ENCODE measurements around the gene MVB12B.

Gene MVB12B

GRCh38 chr9:126507318-126508109, 180.9 kb downstream of the MVB12B start:
- no peak overlapping the region for H3K4me3 ChIP-seq (replicated peaks; ENCODE audit: insufficient read depth, low read length)

DNA sequence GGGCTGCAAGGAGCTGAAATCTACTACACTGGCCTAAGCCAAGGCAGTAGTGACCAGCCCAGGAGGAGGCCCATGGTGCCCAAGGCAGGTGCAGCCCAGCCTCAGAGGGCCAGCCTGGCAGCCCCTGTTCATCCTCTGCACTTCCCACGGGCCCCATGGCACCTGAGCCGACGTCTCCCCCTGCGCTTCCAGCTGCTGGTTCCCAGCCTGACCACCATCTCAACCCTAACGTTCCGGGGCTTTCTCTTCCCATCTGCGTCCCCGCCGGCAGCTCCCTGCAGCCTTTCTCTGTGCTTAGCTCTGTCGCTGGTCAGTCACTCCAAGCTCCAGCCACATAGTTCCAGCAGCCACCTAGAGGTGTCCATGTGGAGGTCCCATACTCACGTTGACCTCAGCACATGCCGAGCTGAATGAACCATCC, 181.6 kb downstream of the MVB12B start:
- Histone ChIP-seq H3K27me3 (ENCODE audit: insufficient read depth, poor library complexity, severe bottlenecking) (peaks cover 3% of the 10 kb centered on the region), H3K27ac (replicated peaks) (no peak overlapping the region), H3K4me3 (replicated peaks; ENCODE audit: insufficient read depth, low read length) (no peak overlapping the region)
- DNase-seq (ENCODE audit: low read depth in 1 of 2, low spot score in 1 of 2) = no peak
- TF ChIP-seq, protein P1, sequence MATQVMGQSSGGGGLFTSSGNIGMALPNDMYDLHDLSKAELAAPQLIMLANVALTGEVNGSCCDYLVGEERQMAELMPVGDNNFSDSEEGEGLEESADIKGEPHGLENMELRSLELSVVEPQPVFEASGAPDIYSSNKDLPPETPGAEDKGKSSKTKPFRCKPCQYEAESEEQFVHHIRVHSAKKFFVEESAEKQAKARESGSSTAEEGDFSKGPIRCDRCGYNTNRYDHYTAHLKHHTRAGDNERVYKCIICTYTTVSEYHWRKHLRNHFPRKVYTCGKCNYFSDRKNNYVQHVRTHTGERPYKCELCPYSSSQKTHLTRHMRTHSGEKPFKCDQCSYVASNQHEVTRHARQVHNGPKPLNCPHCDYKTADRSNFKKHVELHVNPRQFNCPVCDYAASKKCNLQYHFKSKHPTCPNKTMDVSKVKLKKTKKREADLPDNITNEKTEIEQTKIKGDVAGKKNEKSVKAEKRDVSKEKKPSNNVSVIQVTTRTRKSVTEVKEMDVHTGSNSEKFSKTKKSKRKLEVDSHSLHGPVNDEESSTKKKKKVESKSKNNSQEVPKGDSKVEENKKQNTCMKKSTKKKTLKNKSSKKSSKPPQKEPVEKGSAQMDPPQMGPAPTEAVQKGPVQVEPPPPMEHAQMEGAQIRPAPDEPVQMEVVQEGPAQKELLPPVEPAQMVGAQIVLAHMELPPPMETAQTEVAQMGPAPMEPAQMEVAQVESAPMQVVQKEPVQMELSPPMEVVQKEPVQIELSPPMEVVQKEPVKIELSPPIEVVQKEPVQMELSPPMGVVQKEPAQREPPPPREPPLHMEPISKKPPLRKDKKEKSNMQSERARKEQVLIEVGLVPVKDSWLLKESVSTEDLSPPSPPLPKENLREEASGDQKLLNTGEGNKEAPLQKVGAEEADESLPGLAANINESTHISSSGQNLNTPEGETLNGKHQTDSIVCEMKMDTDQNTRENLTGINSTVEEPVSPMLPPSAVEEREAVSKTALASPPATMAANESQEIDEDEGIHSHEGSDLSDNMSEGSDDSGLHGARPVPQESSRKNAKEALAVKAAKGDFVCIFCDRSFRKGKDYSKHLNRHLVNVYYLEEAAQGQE (IDR thresholded peaks at IDR 0.05; ENCODE audit: insufficient replicate concordance, low read depth) = no peak
- TF ChIP-seq GABPA (IDR thresholded peaks at IDR 0.05; ENCODE audit: low read depth) = no peak
- no peak for TF ChIP-seq SPI1 (IDR thresholded peaks at IDR 0.05; ENCODE audit: borderline replicate concordance, low read depth)
- TF ChIP-seq POLR2AphosphoS5 (IDR thresholded peaks at IDR 0.05; ENCODE audit: low read depth) = no peak

More at GRCh38 chr9:126507318-126508109, 180.9 kb downstream of the MVB12B start:
- no peak for DNase-seq (ENCODE audit: low read depth in 1 of 2, low spot score in 1 of 2)
- peaks cover 3% of the 10 kb centered on the region for H3K27me3 ChIP-seq (ENCODE audit: insufficient read depth, poor library complexity, severe bottlenecking)
- no peak overlapping the region for H3K27ac ChIP-seq (replicated peaks)
- TF ChIP-seq, protein P2, sequence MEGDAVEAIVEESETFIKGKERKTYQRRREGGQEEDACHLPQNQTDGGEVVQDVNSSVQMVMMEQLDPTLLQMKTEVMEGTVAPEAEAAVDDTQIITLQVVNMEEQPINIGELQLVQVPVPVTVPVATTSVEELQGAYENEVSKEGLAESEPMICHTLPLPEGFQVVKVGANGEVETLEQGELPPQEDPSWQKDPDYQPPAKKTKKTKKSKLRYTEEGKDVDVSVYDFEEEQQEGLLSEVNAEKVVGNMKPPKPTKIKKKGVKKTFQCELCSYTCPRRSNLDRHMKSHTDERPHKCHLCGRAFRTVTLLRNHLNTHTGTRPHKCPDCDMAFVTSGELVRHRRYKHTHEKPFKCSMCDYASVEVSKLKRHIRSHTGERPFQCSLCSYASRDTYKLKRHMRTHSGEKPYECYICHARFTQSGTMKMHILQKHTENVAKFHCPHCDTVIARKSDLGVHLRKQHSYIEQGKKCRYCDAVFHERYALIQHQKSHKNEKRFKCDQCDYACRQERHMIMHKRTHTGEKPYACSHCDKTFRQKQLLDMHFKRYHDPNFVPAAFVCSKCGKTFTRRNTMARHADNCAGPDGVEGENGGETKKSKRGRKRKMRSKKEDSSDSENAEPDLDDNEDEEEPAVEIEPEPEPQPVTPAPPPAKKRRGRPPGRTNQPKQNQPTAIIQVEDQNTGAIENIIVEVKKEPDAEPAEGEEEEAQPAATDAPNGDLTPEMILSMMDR (IDR thresholded peaks at IDR 0.05; ENCODE audit: insufficient read depth, low read length) = no peak
- TF ChIP-seq, protein P1 (IDR thresholded peaks at IDR 0.05; ENCODE audit: insufficient replicate concordance, low read depth) = no peak
- no peak for TF ChIP-seq GABPA (IDR thresholded peaks at IDR 0.05; ENCODE audit: low read depth)
- no peak for TF ChIP-seq SPI1 (IDR thresholded peaks at IDR 0.05; ENCODE audit: borderline replicate concordance, low read depth)
- TF ChIP-seq POLR2AphosphoS5 (IDR thresholded peaks at IDR 0.05; ENCODE audit: low read depth) = no peak

GRCh38 chr9:126508928-126509327, 182.3 kb downstream of the MVB12B start:
- Histone ChIP-seq H3K27ac (replicated peaks) (no peak overlapping the region), H3K4me3 (replicated peaks; ENCODE audit: insufficient read depth, low read length) (no peak overlapping the region), H3K27me3 (ENCODE audit: insufficient read depth, poor library complexity, severe bottlenecking) (peaks cover 3% of the 10 kb centered on the region)
- no peak for DNase-seq (ENCODE audit: low read depth in 1 of 2, low spot score in 1 of 2)
- no peak for TF ChIP-seq SPI1 (IDR thresholded peaks at IDR 0.05; ENCODE audit: borderline replicate concordance, low read depth)
- TF ChIP-seq, protein P1 (IDR thresholded peaks at IDR 0.05; ENCODE audit: insufficient replicate concordance, low read depth) = no peak
- TF ChIP-seq GABPA (IDR thresholded peaks at IDR 0.05; ENCODE audit: low read depth) = no peak
- TF ChIP-seq POLR2AphosphoS5 (IDR thresholded peaks at IDR 0.05; ENCODE audit: low read depth) = no peak
- TF ChIP-seq, protein P2 (IDR thresholded peaks at IDR 0.05; ENCODE audit: insufficient read depth, low read length) = no peak
